Measurements from ENCODE around the gene CTIF.

GRCh38 chr18:48876590-48876989 is 337.8 kb downstream of the CTIF start:
- no peak for TF ChIP-seq EZH2 (IDR thresholded peaks at IDR 0.05)
- no peak for TF ChIP-seq POLR2AphosphoS5 (IDR thresholded peaks at IDR 0.05; ENCODE audit: borderline replicate concordance, low read depth, low read length)
- no peak for TF ChIP-seq FOXP2 (optimal IDR thresholded peaks at IDR 0.05; ENCODE audit: control extremely low read depth, extremely low read length, insufficient read depth)
